K562 (cell line): ENCODE data around the gene NUDT14. TPM values are rescaled to one million over a fixed set of nuclear protein-coding genes. Genes with fewer than 3 reads are reported as not detected.
A peak's percentile ranks its signal among the peaks of the same experiment; 100 is the strongest.

Experiments
- ATAC-seq: fragments of 200-7000 bp; cut with Tn5 transposase; 3 replicates; pipeline ENCODE4 v1.9.1; 2020; ENCODE audit warnings: moderate library complexity
- BruUV-seq: library from RNA; stranded (reverse); fragments of 400-500 nt; replicated peaks from 2 replicates; lab custom pipeline; 2021; lab: Mats Ljungman, UMichigan
- CTCF ChIA-PET: fragments of 300-600 bp; formaldehyde crosslinking; extraction: SDS; loops from one replicate; lab custom pipeline; 2021; ENCODE audit warnings: low intra/inter-chr PET ratio; lab: Yijun Ruan, JAX
- POLR2A ChIA-PET: fragments of 300-600, 350-650 bp; sonication (Branson Sonifier 250); formaldehyde crosslinking; extraction: SDS; loops from one replicate; lab custom pipeline; 2021; ENCODE audit warnings: antibody characterized with exemption, inconsistent platforms; lab: Yijun Ruan, JAX
- DNase-seq, 4 experiments: peaks; one replicate each; pipeline versions ENCODE4 v3.0.0 to v3.0.0-alpha.2; 2011 to 2018; ENCODE audit warnings: low spot score in 3 of 4, mixed read lengths in 3 of 4; ENCODE audit errors: extremely low read depth in 1 of 4
- FAIRE-seq: peaks from 2 replicates; lab custom pipeline; 2011; peaks lifted over from hg19 to GRCh38; lab: Jason Lieb, UNC
- H2AFZ ChIP-seq: 2 replicates; pipeline ENCODE4 v1.6.0; 2011; ENCODE audit warnings: low read depth, low read length, control low read depth, inconsistent platforms
- H3K27ac ChIP-seq: fragments of 200-600 bp; 3 replicates; pipeline ENCODE4 v1.8.0; 2011; ENCODE audit warnings: low read depth, mild to moderate bottlenecking, control low read depth, inconsistent platforms, low read length, moderate library complexity, mixed read lengths; ENCODE audit errors: extremely low read depth
- H3K27me3 ChIP-seq, 2 experiments: fragments of 300-600 bp in 1 of 2; 2 replicates in 1 of 2; 3 replicates in 1 of 2; pipeline versions ENCODE4 v1.6.0 to v1.8.0; 2011; ENCODE audit warnings: inconsistent platforms in 2 of 2, low read length in 2 of 2, mild to moderate bottlenecking in 1 of 2, mixed read lengths in 1 of 2, moderate library complexity in 1 of 2; ENCODE audit not compliant: control insufficient read depth in 2 of 2, insufficient read depth in 2 of 2
- H3K36me3 ChIP-seq: fragments of 300-600 bp; 3 replicates; pipeline ENCODE4 v1.8.0; 2011; ENCODE audit warnings: mild to moderate bottlenecking, low read length, inconsistent platforms; ENCODE audit not compliant: control insufficient read depth, insufficient read depth
- H3K4me1 ChIP-seq, 2 experiments: fragments of 200-600 bp in 1 of 2; replicated peaks in 1 of 2; 2 replicates in 1 of 2; 3 replicates in 1 of 2; pipeline versions ENCODE4 v1.5.1 to v1.8.0; 2011; ENCODE audit warnings: inconsistent platforms in 2 of 2, low read length in 2 of 2, mild to moderate bottlenecking in 1 of 2, mixed read lengths in 1 of 2, moderate library complexity in 1 of 2; ENCODE audit not compliant: control insufficient read depth in 2 of 2, insufficient read depth in 2 of 2
- H3K4me2 ChIP-seq: 2 replicates; pipeline ENCODE4 v1.6.1; 2011; ENCODE audit warnings: low read length, control low read depth, inconsistent platforms, mixed read lengths; ENCODE audit not compliant: insufficient read depth
- H3K4me3 ChIP-seq: fragments of 200-600 bp; sonication (generic), shearing (Covaris generic); 2 replicates; pipeline ENCODE4 v1.5.1; 2016; ENCODE audit warnings: control low read depth, inconsistent platforms
- H3K79me2 ChIP-seq: fragments of 200-600 bp; 3 replicates; pipeline ENCODE4 v1.8.0; 2011; ENCODE audit warnings: low read length, inconsistent platforms; ENCODE audit not compliant: control insufficient read depth, insufficient read depth
- H3K9ac ChIP-seq, 2 experiments: 2 replicates each; pipeline versions ENCODE4 v1.6.0 to v1.6.1; 2011; ENCODE audit warnings: low read depth in 2 of 2, low read length in 2 of 2, control low read depth in 1 of 2, inconsistent platforms in 1 of 2, mild to moderate bottlenecking in 1 of 2, mixed read lengths in 1 of 2; ENCODE audit not compliant: insufficient read depth in 1 of 2
- H3K9me1 ChIP-seq: one replicate; pipeline ENCODE4 v1.6.0; 2011; ENCODE audit warnings: inconsistent platforms, mild to moderate bottlenecking, low read length, moderate library complexity; ENCODE audit not compliant: control insufficient read depth, insufficient read depth
- H3K9me3 ChIP-seq: replicated peaks from 2 replicates; pipeline ENCODE4 v1.5.1; 2011; ENCODE audit warnings: low read depth, low read length, inconsistent platforms; ENCODE audit not compliant: control insufficient read depth, insufficient read depth
- H4K20me1 ChIP-seq: replicated peaks from 2 replicates; pipeline ENCODE4 v1.6.1; 2011; ENCODE audit warnings: low read length, inconsistent platforms, mixed read lengths; ENCODE audit not compliant: control insufficient read depth, insufficient read depth
- FOXP1 ChIP-seq: sonication (generic); formaldehyde crosslinking; IDR thresholded peaks from 2 replicates; pipeline ENCODE4 v1.8.0; 2022; ENCODE audit warnings: mild to moderate bottlenecking, missing genetic modification reagents
- MBD2 ChIP-seq: sonication (generic); IDR thresholded peaks from 2 replicates; pipeline ENCODE4 v1.6.1; 2016; ENCODE audit warnings: low read depth, borderline replicate concordance
- NFE2L1 ChIP-seq: fragments of 450-650 bp; IDR thresholded peaks from 2 replicates; pipeline ENCODE4 v1.6.1; 2016; ENCODE audit warnings: missing genetic modification characterization, low read depth, mild to moderate bottlenecking, missing compliant biosample characterization, moderate library complexity, borderline replicate concordance
- NR4A1 ChIP-seq, 2 experiments: fragments of 250-450 bp in 1 of 2; fragments of 450-650 bp in 1 of 2; sonication (Bioruptor Pico) in 1 of 2; IDR thresholded peaks; 2 replicates each; pipeline versions ENCODE4 v1.4.0 to v1.6.1; 2016 to 2020; ENCODE audit warnings: mild to moderate bottlenecking in 2 of 2, missing compliant biosample characterization in 1 of 2, missing genetic modification characterization in 1 of 2, moderate library complexity in 1 of 2
- POLR2G ChIP-seq: fragments of 200-400 bp; formaldehyde crosslinking; IDR thresholded peaks from 2 replicates; pipeline ENCODE4 v1.6.1; 2017; ENCODE audit warnings: low read depth, mild to moderate bottlenecking, antibody characterized with exemption, low read length, moderate library complexity
- POLR3A ChIP-seq: IDR thresholded peaks from 2 replicates; pipeline ENCODE4 v1.6.1; 2011; ENCODE audit warnings: borderline replicate concordance, mild to moderate bottlenecking, moderate library complexity; ENCODE audit not compliant: insufficient read length, insufficient read depth; ENCODE audit errors: extremely low read depth
- RBM22 ChIP-seq: fragments of 200-400 bp; formaldehyde crosslinking; IDR thresholded peaks from 2 replicates; pipeline ENCODE4 v1.6.1; 2018; ENCODE audit warnings: low read length, low read depth; ENCODE audit not compliant: poor library complexity, severe bottlenecking
- TCF3 ChIP-seq: sonication (generic); formaldehyde crosslinking; IDR thresholded peaks from 2 replicates; pipeline ENCODE4 v1.4.0; 2020; ENCODE audit warnings: mild to moderate bottlenecking, missing genetic modification reagents
- TRIM24 ChIP-seq, 2 experiments: fragments of 450-650 bp; IDR thresholded peaks; 2 replicates each; pipeline ENCODE4 v1.6.1; 2016
- ZNF436 ChIP-seq: fragments of 250-450, 450-650 bp; sonication (Bioruptor Pico); formaldehyde crosslinking; IDR thresholded peaks from 2 replicates; pipeline ENCODE4 v1.7.0; 2020; ENCODE audit warnings: mild to moderate bottlenecking
- WGBS: fragments of 100-300 bp; shearing (Covaris generic); methylation state at CpG from one replicate; pipeline ENCODE4 v1.1.6; 2016; ENCODE audit warnings: low coverage, mixed read lengths; ENCODE audit not compliant: insufficient coverage; ENCODE audit errors: missing lambda C conversion rate; 5-methylcytosine and 5-hydroxymethylcytosine counted together
- in situ Hi-C: fragments of 300-500 bp; cut with MboI; formaldehyde crosslinking; loops from 4 replicates; pipeline ENCODE4 v1.15.0; 2018; ENCODE audit warnings: inconsistent platforms, mixed read lengths
- intact Hi-C: fragments of 100-400 bp; cut with micrococcal nuclease; formaldehyde crosslinking; loops from 2 replicates; pipeline ENCODE4 v1.14.2; 2022
- polyA plus RNA-seq, 8 experiments: library from polyadenylated mRNA; depleted of rRNA in 4 of 8; stranded (reverse) in 5 of 8; unstranded in 3 of 8; fragments of >200 nt; fragmentation: Nextera tagmentation in 2 of 8; fragmentation: Illumina TruSeq in 1 of 8; extraction: Ambion mirVana in 2 of 8; extraction: Trizol in 1 of 8; gene quantifications; 2 replicates each; pipeline versions ENCODE4 v1.2.1 to v1.2.3, GENCODE V29; 2011 to 2014; ENCODE audit warnings: inconsistent platforms in 1 of 8, missing spikeins in 1 of 8
- total RNA-seq, 7 experiments: library from RNA; depleted of rRNA in 6 of 7; stranded (reverse); fragments of >200 nt in 6 of 7; fragmentation: Illumina TruSeq in 2 of 7; extraction: Trizol in 2 of 7; gene quantifications; 2 replicates each; pipeline versions ENCODE4 v1.2.1 to v1.2.3, GENCODE V29; 2011 to 2021; ENCODE audit warnings: low replicate concordance in 1 of 7
- TF ChIP-seq, protein P1 (sequence below): sonication (generic); formaldehyde crosslinking; IDR thresholded peaks from 2 replicates; pipeline ENCODE4 v1.8.1; 2023; ENCODE audit warnings: mild to moderate bottlenecking, missing genetic modification reagents

Gene NUDT14
- total and polyA plus RNA-seq, 9 of the 15 experiments (the other 6 are each of a cell fraction or from before 2014, with no cell fraction given), result 0.14 to 16.3 (median 8.2) TPM

DNA sequence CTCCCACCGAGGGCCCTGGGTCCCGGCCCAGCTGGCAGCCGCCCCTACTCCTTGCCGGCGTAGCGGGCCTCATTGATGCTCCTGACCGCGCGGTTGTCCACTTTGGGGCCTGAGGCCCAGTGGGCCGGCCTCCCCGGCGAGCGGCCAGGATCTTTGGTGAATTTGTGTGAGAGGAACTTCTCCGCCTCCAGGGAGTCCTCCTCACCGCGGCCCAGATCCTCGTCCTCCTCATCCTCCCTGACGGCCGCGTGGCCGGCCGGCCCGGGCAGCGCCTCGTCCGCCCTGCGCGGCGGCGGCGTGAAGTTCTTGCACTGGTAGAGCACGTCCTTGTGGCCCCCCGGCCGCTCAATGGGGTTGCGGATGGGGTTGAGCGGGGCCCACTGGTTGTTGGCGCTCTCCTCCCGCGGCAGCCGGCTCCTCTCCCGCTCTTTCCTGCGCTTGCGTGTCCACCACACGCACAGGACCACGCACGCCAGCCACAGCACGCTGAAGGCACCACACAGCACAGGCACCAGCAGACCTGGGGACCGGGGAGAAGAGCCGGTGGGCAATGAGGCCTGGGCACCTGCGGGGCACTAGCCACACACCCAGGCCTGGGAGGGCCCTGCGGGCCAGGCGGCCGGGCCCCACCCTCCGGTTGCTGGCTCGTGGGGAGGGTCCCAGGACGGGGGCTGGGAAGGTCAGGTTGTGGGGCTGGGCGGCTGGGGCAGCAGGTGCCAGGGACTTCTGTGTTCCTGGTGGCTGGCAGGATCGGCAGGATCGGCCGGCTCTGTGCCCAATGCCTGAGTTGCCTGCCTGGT is 38.3 kb downstream of the NUDT14 start:
- ATAC-seq, result no peak
- Histone ChIP-seq H3K4me2 (no peak overlapping the region), H3K27me3 (no peaks in the 10 kb centered on the region), H3K79me2 (no peaks in the 10 kb centered on the region), H3K4me3 (no peak overlapping the region), H3K9ac (no peak overlapping the region), H3K9me1 (no peaks in the 10 kb centered on the region), H3K36me3 (peaks cover 47% of the 10 kb centered on the region; the same call in 1 of the 3 replicates), H3K27ac (no peak overlapping the region), H4K20me1 (no peaks in the 10 kb centered on the region), H3K4me1 (peaks cover 0 to 9% of the 10 kb centered on the region in 2 experiments; a peak in 2 of 5 replicates), H3K9me3 (no peaks in the 10 kb centered on the region), H2AFZ (no peak overlapping the region)
- no TSS peak for BruUV-seq
- ChIA-PET POLR2A (no interaction called here), CTCF (no interaction called here)
- TF ChIP-seq POLR3A (no peak), NR4A1 (CRISPR knock-in tag; IDR thresholded peaks at IDR 0.05) (no peak), NR4A1 (tag; IDR thresholded peaks at IDR 0.05) (no peak), NFE2L1 (tag) (no peak), MBD2 (no peak), ZNF436 (CRISPR knock-in tag) (no peak), TCF3 (no peak), FOXP1 (CRISPR knock-in tag) (no peak), POLR2G (peak; percentile 26; the same call in 1 of the 2 replicates), TRIM24 (IDR thresholded peaks at IDR 0.05) (no peak), RBM22 (no peak)
- TF ChIP-seq, protein P1, sequence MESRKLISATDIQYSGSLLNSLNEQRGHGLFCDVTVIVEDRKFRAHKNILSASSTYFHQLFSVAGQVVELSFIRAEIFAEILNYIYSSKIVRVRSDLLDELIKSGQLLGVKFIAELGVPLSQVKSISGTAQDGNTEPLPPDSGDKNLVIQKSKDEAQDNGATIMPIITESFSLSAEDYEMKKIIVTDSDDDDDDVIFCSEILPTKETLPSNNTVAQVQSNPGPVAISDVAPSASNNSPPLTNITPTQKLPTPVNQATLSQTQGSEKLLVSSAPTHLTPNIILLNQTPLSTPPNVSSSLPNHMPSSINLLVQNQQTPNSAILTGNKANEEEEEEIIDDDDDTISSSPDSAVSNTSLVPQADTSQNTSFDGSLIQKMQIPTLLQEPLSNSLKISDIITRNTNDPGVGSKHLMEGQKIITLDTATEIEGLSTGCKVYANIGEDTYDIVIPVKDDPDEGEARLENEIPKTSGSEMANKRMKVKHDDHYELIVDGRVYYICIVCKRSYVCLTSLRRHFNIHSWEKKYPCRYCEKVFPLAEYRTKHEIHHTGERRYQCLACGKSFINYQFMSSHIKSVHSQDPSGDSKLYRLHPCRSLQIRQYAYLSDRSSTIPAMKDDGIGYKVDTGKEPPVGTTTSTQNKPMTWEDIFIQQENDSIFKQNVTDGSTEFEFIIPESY (CRISPR knock-in tag), result peak; percentile 42; the same call in 1 of the 2 replicates
- intact Hi-C loops, result no loop called here
- WGBS, result 98% methylated on average over 19 of the region's 60 CpGs
- FAIRE-seq, result no peak
- in situ Hi-C loops, result no loop called here
- DNase-seq, result no peak
